HG03520 (cell line): ENCODE data around the gene ADORA3.
A peak's percentile ranks its signal among the peaks of the same experiment; 100 is the strongest.
"Not testable (repeated sequence)": the region's sequence is repeated elsewhere in the genome, so short reads cannot be mapped to it uniquely, and the experiment has no call there.

Source experiments
- ATAC-seq: cut with Tn5 transposase; IDR thresholded peaks from one replicate; pipeline ENCODE4 v1.9.1; 2021; ENCODE audit warnings: mild to moderate bottlenecking, moderate library complexity; ENCODE audit not compliant: unreplicated experiment

The ADORA3 gene

DNA sequence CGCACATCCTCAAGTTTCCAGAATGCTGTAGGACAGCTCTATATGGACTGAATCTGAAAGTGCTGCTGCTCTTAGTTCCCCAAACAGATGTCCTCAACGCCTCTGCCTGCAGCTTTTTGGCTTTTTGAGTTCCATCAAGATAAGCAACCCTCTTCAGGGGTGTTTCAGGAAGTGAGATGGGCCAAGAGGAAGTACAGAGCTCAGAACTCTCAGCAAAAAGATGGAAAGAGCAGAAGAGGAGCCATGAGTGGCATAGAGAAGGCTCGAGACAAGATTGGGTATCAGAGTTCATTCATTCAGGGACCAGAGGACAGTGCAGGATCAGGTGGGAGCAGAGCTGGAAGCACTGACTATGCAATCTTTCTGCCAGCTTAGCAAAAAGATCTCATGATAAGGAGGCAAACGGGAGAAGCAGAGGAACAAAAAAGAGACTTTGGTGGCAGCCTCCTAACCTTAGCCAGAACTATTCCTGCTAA lies at the start of gene ADORA3, which contains the start of gene TMIGD3:
Gene ADORA3 (minus strand): TSS at position 49 of the 476 bp plus-strand sequence. CDS start 279 bp downstream, outside the sequence.
Gene TMIGD3 (minus strand): TSS at position 49 of the 476 bp plus-strand sequence. CDS start 279 bp downstream, outside the sequence.
- ATAC-seq: no peak

- ATAC-seq: no peak
Measured at GRCh38 chr1:111553196-111553595, 49.8 kb upstream of the ADORA3 start.

- ATAC-seq: no peak
Measured at GRCh38 chr1:111552587-111552986, 49.2 kb upstream of the ADORA3 start.

DNA sequence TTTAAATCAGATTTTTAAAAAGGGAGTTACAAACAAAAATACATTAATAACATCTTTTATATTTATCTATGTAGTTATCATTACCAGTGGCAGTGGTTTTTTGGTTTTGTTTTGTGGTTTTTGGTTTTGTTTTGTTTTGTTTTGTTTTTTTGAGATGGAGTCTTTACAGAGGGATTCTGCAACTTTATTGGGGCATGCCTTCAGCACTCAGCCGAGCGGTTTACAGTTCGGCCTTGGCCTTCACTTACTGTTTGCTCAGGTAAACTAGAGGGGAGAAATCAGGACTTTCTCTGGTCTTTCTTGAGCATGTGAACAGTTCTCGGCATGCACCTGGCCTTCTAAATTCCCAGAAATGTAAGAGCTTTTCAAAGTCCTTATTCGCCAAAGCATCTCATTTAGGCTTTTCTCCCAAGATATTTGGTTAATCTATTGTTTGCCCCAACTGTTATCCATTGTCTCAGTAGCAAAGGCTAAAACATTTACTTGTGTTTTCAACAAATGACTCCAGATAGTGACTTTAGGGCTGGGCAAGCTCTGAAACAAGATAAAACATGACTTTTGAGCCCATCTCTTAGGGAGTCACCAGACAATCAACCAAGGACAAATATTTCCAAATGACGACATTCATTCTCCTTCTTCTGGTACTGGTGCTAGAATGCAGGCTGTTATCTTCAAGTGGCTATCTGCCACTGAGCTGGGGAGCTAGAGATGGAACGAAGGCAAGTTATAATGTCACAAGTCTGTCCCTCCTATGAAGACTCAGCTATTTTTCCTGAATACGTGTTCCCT lies 48.4 kb upstream of the ADORA3 start:
- ATAC-seq: no peak

DNA sequence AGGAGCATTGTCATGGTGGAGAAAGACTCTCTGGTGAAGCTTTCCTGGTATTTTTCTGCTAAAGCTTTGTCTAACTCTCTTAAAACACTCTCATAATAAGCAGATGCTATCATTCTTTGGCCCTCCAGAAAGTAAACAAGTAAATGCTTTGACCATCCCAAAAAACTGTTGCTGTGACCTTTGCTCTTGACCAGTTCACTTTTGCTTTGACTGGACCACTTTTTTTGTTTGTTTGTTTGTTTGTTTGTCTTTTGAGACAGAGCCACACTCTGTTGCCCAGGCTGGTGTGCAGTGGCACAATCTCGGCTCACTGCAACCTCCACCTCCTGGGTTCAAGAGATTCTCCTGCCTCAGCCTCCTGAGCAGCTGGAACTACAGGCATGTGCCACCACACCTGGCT lies 44.4 kb upstream of the ADORA3 start:
- not testable (repeated sequence) for ATAC-seq

- no peak for ATAC-seq
Measured at GRCh38 chr1:111542187-111542586, 38.8 kb upstream of the ADORA3 start.

GRCh38 chr1:111541721-111542120 lies 38.3 kb upstream of the ADORA3 start:
- no peak for ATAC-seq

DNA sequence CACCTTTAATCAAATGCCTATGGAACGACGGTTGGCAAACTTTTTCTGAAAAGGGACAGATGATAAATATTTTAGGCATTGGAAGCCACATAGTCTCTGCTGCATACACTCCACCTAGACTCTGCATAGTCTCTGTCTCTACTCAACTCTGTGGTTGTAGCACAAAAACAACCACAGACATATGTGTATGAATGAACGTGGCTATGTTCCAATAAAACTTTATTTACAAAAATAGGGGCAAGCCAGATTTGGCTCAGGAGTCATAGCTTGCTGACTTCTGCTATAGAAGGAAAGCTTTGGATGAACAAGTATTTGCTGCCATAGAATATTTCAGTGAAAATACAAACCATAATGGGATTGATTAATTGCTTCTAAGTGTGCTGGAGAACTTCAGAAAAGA lies 37.5 kb upstream of the ADORA3 start:
- ATAC-seq: no peak

DNA sequence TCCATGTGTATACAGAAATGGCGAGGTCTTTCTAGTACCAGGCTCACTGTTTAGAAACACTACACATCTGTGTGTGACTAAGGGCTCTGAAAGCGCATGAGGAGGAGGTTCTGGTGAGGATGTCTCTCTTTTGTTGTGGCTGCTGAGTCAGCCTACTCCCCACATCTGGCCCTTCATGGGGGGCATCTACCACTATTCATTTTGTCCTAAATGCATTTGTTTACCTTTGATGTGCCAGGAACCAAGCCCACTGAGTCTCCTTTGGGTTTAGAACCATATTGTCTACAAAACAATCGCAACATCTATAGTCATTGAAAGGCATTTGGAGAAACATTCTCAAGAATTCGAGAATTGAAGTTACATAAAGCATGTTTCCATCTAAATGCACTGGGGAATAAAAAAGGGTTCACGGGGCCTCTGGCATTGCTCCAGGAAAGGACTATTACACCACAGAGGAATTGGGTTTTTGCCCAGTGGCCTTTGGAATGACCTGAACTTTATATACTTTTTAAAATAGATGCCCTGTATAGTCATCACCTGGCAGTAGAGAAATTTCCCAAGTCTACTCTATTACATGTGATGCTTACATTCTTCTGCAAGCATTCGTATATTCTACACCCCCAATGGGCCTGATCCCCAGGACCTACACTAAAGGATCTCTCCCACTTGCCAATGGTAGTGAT lies 35.1 kb upstream of the ADORA3 start:
- ATAC-seq: no peak

GRCh38 chr1:111535256-111536191 lies 32.1 kb upstream of the ADORA3 start:
- ATAC-seq: no peak

- no peak for ATAC-seq
Measured at GRCh38 chr1:111520053-111520452, 16.6 kb upstream of the ADORA3 start.

DNA sequence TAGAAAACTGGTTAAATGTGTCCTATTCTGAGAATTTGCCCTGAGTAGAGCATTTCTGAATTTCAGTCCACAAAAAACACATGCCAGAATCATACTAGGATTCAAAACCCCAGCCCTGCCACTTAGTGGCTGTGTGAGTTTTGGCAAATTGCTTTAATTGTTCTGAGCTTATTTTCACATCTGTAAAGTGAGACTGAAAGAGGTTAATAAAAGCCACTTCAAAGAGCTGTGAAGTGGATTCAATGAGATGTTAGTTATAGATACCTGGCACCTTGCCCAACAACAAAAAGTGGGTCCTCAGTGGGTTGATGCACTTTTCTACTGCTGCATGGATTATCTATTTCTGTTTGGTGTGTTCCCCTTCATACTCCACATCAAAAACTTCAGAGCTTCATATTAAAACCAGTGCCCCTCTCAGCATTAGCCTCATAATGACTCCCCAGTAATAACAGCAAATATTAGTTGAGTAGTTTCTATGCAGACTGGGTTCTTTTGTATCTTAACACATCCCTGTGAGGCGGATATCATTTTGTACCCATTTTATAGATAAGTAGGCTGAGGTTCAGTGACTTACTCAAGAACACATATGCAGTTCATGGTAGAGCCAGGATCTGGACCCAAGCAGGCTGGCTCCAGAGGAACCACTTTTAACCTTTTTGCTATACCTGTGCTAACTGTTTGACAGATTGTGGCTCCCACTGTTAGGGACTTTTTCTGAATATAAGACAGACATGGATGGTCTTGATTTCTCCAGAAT lies 14.2 kb upstream of the ADORA3 start:
- ATAC-seq: no peak

GRCh38 chr1:111516005-111516535 lies 12.6 kb upstream of the ADORA3 start:
- ATAC-seq: peak; percentile 48

GRCh38 chr1:111515291-111516004 lies 12.0 kb upstream of the ADORA3 start:
- peak; percentile 10 for ATAC-seq

DNA sequence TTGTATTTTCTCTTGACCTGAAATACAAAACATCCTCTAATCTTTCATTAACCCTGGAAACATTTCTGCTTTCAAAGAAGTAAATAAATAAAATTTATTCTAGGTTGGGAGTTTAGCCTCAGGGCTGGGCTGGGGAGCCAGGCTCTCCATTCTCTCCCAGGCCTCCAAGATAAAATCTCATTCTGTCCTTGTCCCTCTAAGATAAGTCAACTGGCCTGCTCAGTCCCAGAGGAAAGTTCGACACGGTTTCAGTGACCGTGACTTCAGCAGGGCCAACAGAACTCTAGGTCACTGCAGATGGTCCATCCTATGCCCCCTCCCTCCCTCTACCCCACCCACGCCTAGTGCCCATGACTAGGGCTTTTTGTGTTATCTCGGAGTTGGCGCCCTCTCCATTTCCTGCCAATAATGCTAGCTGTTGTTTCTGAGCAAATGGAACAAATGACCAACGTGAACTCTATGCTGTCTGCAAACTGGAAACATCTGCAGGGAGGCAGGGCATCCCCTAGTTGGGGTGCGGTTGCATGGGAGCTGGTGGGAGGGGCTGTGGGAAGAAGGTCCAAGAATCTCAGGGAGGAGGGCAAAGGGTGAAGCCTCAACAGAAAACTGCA lies 10.1 kb upstream of the ADORA3 start:
- no peak for ATAC-seq

DNA sequence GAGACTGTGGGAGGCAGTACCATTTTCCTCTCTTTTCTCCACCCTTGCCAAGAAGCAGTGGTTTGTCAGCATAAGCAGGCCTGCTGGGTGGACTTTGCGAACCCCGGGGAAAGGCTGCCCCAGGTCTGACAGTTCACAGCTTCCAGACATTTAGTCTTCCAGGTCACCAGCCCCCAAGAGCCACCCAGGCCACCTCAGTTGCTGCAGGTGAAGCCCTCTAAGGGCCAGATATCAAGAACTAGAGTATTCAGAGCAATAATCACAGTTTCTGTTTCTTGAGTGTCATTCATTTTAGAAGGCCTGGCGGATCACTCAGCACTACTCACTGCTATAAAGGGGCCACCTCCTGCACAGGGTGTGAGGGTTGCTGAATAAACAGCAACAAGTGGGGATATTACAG lies 9.5 kb upstream of the ADORA3 start:
- ATAC-seq: no peak

- no peak for ATAC-seq
Measured at GRCh38 chr1:111512132-111512889, 8.9 kb upstream of the ADORA3 start.

GRCh38 chr1:111511370-111511769 lies 7.9 kb upstream of the ADORA3 start:
- ATAC-seq: no peak
